HG03045 (cell line): Measurements from ENCODE around the gene CIB4.

Experiments
- ATAC-seq: cut with Tn5 transposase; IDR thresholded peaks from one replicate; pipeline ENCODE4 v1.9.1; 2021; ENCODE audit warnings: mild to moderate bottlenecking, moderate library complexity; ENCODE audit not compliant: unreplicated experiment

Gene CIB4

DNA sequence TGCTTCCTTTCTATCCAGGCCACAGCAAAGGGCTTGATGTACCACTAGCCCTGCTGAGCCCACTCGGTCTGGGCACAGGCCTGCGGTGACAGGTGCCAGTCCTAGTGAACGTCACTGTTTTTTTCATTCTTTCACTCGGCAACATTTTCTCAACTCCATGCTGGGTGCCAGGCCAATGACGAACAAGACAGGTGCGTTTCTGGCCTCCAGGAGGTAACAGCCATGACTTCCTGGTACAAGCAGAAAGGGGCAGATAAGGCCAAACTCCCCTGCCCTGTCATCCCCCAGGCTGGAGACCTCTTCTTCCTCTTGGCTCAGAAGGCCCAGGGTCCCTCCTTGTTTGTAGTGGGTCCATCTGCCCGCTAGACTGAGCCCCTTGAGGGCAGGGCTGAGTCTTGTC is 107.5 kb downstream of the CIB4 start:
- no peak for ATAC-seq

GRCh38 chr2:26532301-26533250 is 108.6 kb downstream of the CIB4 start:
- ATAC-seq, result no peak
